H1 (cell line): ENCODE measurements around the gene DEPDC4. TPM values are rescaled to one million over a fixed set of nuclear protein-coding genes. Genes with fewer than 3 reads are reported as not detected.
A peak's percentile ranks its signal among the peaks of the same experiment; 100 is the strongest.

Experiments
- CTCF ChIA-PET: fragments of 300-600 bp; sonication (Branson Sonifier 250); formaldehyde crosslinking; loops from one replicate; lab custom pipeline; 2021; ENCODE audit not compliant: partially characterized antibody; lab: Charles Lee
- POLR2A ChIA-PET: fragments of 300-600 bp; sonication (Branson Sonifier 250); formaldehyde crosslinking; loops from one replicate; lab custom pipeline; 2021; ENCODE audit warnings: inconsistent platforms; ENCODE audit not compliant: partially characterized antibody; lab: Charles Lee
- DNase-seq, 2 experiments: peaks; one replicate each; pipeline versions ENCODE4 v3.0.0 to v3.0.0-alpha.2; 2010 to 2022; ENCODE audit warnings: low spot score in 2 of 2, low read depth in 1 of 2, mixed read lengths in 1 of 2
- FAIRE-seq: peaks from 2 replicates; lab custom pipeline; 2011; peaks lifted over from hg19 to GRCh38; lab: Jason Lieb, UNC
- H2AFZ ChIP-seq: 2 replicates; pipeline ENCODE4 v1.8.1; 2012; ENCODE audit warnings: low read length, inconsistent platforms
- H2AK5ac ChIP-seq: 2 replicates; pipeline ENCODE4 v1.6.1; 2013; ENCODE audit warnings: low read depth, low read length
- H2BK120ac ChIP-seq: replicated peaks from 2 replicates; pipeline ENCODE3; 2013; ENCODE audit warnings: low read depth, low read length, inconsistent platforms
- H2BK12ac ChIP-seq: 2 replicates; pipeline ENCODE4 v1.6.1; 2013; ENCODE audit warnings: low read depth, low read length
- H2BK15ac ChIP-seq: 2 replicates; pipeline ENCODE4 v1.6.1; 2013; ENCODE audit warnings: low read length
- H2BK20ac ChIP-seq: 2 replicates; pipeline ENCODE4 v1.6.1; 2013; ENCODE audit warnings: low read length
- H2BK5ac ChIP-seq: 2 replicates; pipeline ENCODE4 v1.6.1; 2013; ENCODE audit warnings: low read depth, low read length
- H3K14ac ChIP-seq: 2 replicates; pipeline ENCODE4 v1.6.1; 2013; ENCODE audit warnings: inconsistent platforms; ENCODE audit not compliant: insufficient read length
- H3K18ac ChIP-seq: 2 replicates; pipeline ENCODE4 v1.6.1; 2013; ENCODE audit warnings: low read length; ENCODE audit errors: extremely low read depth
- H3K23ac ChIP-seq: 2 replicates; pipeline ENCODE4 v1.6.1; 2013; ENCODE audit warnings: inconsistent platforms; ENCODE audit not compliant: insufficient read length
- H3K23me2 ChIP-seq: 2 replicates; pipeline ENCODE4 v1.6.1; 2013; ENCODE audit warnings: low read depth, low read length
- H3K27ac ChIP-seq: 2 replicates; pipeline ENCODE4 v1.6.1; 2011; ENCODE audit warnings: low read depth, low read length, inconsistent platforms
- H3K27me3 ChIP-seq, 4 experiments: replicated peaks in 1 of 4; 1 replicate in 1 of 4; 2 replicates in 3 of 4; pipeline versions ENCODE4 v1.6.1 to v1.8.1; 2011 to 2013; ENCODE audit warnings: low read length in 3 of 4, mild to moderate bottlenecking in 3 of 4, inconsistent platforms in 2 of 4, mixed read lengths in 2 of 4, moderate library complexity in 1 of 4; ENCODE audit not compliant: control insufficient read depth in 3 of 4, insufficient read depth in 3 of 4; ENCODE audit errors: extremely low read depth in 1 of 4
- H3K36me3 ChIP-seq, 4 experiments: 2 replicates each; pipeline versions ENCODE4 v1.6.1 to v1.8.1; 2011 to 2013; ENCODE audit warnings: mild to moderate bottlenecking in 4 of 4, low read length in 3 of 4, moderate library complexity in 2 of 4, control low read depth in 1 of 4, inconsistent platforms in 1 of 4; ENCODE audit not compliant: insufficient read depth in 4 of 4, control insufficient read depth in 2 of 4
- H3K4ac ChIP-seq: replicated peaks from 2 replicates; pipeline ENCODE3; 2013; ENCODE audit warnings: low read length, low read depth, mixed read lengths, inconsistent platforms; ENCODE audit not compliant: insufficient read length
- H3K4me1 ChIP-seq, 4 experiments: replicated peaks in 1 of 4; 1 replicate in 1 of 4; 2 replicates in 3 of 4; pipeline versions ENCODE4 v1.6.1 to v1.8.1; 2011 to 2013; ENCODE audit warnings: low read length in 3 of 4, inconsistent platforms in 2 of 4, mixed read lengths in 1 of 4; ENCODE audit not compliant: insufficient read depth in 4 of 4, control insufficient read depth in 3 of 4
- H3K4me2 ChIP-seq, 2 experiments: 2 replicates each; pipeline versions ENCODE4 v1.6.1 to v1.8.1; 2011 to 2013; ENCODE audit warnings: low read depth in 2 of 2, low read length in 2 of 2, control low read depth in 1 of 2, inconsistent platforms in 1 of 2, mild to moderate bottlenecking in 1 of 2; ENCODE audit not compliant: insufficient read depth in 1 of 2
- H3K4me3 ChIP-seq, 4 experiments: fragments of 200-600, 300-600 bp in 1 of 4; sonication (generic), shearing (Covaris generic), sonication (Bioruptor Twin) in 1 of 4; 2 replicates each; pipeline versions ENCODE4 v1.5.1 to v1.8.1; 2011 to 2016; ENCODE audit warnings: low read length in 4 of 4, low read depth in 3 of 4, control low read depth in 2 of 4, inconsistent platforms in 2 of 4, mild to moderate bottlenecking in 2 of 4, mixed read lengths in 1 of 4, moderate library complexity in 1 of 4; ENCODE audit not compliant: insufficient read depth in 2 of 4; ENCODE audit errors: extremely low read depth in 1 of 4
- H3K56ac ChIP-seq: replicated peaks from 2 replicates; pipeline ENCODE3; 2013; ENCODE audit warnings: low read depth, mild to moderate bottlenecking, mixed read lengths, low read length, inconsistent platforms; ENCODE audit not compliant: insufficient read length
- H3K79me1 ChIP-seq: 2 replicates; pipeline ENCODE4 v1.6.1; 2013; ENCODE audit warnings: low read depth, low read length, control low read depth
- H3K79me2 ChIP-seq, 2 experiments: 2 replicates each; pipeline versions ENCODE4 v1.6.1 to v1.8.1; 2012 to 2013; ENCODE audit warnings: low read length in 2 of 2, mild to moderate bottlenecking in 2 of 2, inconsistent platforms in 1 of 2; ENCODE audit not compliant: insufficient read depth in 2 of 2, control insufficient read depth in 1 of 2
- H3K9ac ChIP-seq, 4 experiments: replicated peaks in 1 of 4; 1 replicate in 1 of 4; 2 replicates in 3 of 4; pipeline versions ENCODE4 v1.6.1 to v1.8.1; 2011 to 2013; ENCODE audit warnings: low read depth in 3 of 4, low read length in 3 of 4, control low read depth in 2 of 4, mild to moderate bottlenecking in 2 of 4, moderate library complexity in 2 of 4, inconsistent platforms in 1 of 4; ENCODE audit errors: extremely low read depth in 1 of 4
- H3K9me3 ChIP-seq, 2 experiments: 2 replicates each; pipeline versions ENCODE4 v1.6.1 to v1.8.1; 2012 to 2013; ENCODE audit warnings: mild to moderate bottlenecking in 2 of 2, moderate library complexity in 2 of 2, control low read depth in 1 of 2, inconsistent platforms in 1 of 2, low read depth in 1 of 2, low read length in 1 of 2, mixed read lengths in 1 of 2; ENCODE audit not compliant: insufficient read depth in 2 of 2
- H4K20me1 ChIP-seq, 2 experiments: replicated peaks in 1 of 2; 2 replicates each; pipeline versions ENCODE3 to v1.8.1; 2011 to 2013; ENCODE audit warnings: inconsistent platforms in 2 of 2, low read length in 2 of 2, mild to moderate bottlenecking in 1 of 2; ENCODE audit not compliant: insufficient read depth in 2 of 2, control insufficient read depth in 1 of 2
- H4K5ac ChIP-seq: 2 replicates; pipeline ENCODE4 v1.6.1; 2013; ENCODE audit warnings: low read length, low read depth, mixed read lengths, inconsistent platforms; ENCODE audit not compliant: insufficient read length
- H4K8ac ChIP-seq: 2 replicates; pipeline ENCODE4 v1.8.0; 2013; ENCODE audit warnings: mild to moderate bottlenecking, moderate library complexity, low read length, inconsistent platforms; ENCODE audit not compliant: insufficient read depth; ENCODE audit errors: extremely low read depth
- H4K91ac ChIP-seq: replicated peaks from 2 replicates; pipeline ENCODE3; 2013; ENCODE audit warnings: low read length, mixed read lengths, inconsistent platforms; ENCODE audit not compliant: insufficient read length
- ASH2L ChIP-seq: fragments of 200-600, 300-600 bp; sonication (generic); IDR thresholded peaks from one replicate; pipeline ENCODE4 v1.7.1; 2017; ENCODE audit warnings: low read length
- ATF2 ChIP-seq: IDR thresholded peaks from 2 replicates; pipeline ENCODE4 v1.6.1; 2012; ENCODE audit warnings: low read length, inconsistent platforms
- BRCA1 ChIP-seq: IDR thresholded peaks from 2 replicates; pipeline ENCODE4 v1.6.1; 2012; ENCODE audit warnings: low read depth, low read length, improper control_type of control experiment
- CBX8 ChIP-seq: fragments of 300-800, 300-1000 bp; sonication (generic); IDR thresholded peaks from 2 replicates; pipeline ENCODE4 v1.7.1; 2016; ENCODE audit warnings: low read depth, low read length, borderline replicate concordance
- CHD1 ChIP-seq: IDR thresholded peaks from 2 replicates; pipeline ENCODE4 v1.6.1; 2012; ENCODE audit warnings: low read depth, low read length, improper control_type of control experiment
- CHD2 ChIP-seq: IDR thresholded peaks from 2 replicates; pipeline ENCODE4 v1.6.1; 2012; ENCODE audit warnings: low read length, improper control_type of control experiment
- POLR2A ChIP-seq, 2 experiments: IDR thresholded peaks; 1 replicate in 1 of 2; 2 replicates in 1 of 2; pipeline ENCODE4 v1.6.1; 2011; ENCODE audit warnings: low read depth in 2 of 2, low read length in 2 of 2, mild to moderate bottlenecking in 2 of 2; ENCODE audit errors: control extremely low read depth in 1 of 2
- SIRT6 ChIP-seq: IDR thresholded peaks from one replicate; pipeline ENCODE4 v1.7.1; 2012; ENCODE audit warnings: low read length, inconsistent platforms
- SRF ChIP-seq: IDR thresholded peaks from 2 replicates; pipeline ENCODE4 v1.6.1; 2011; ENCODE audit warnings: mild to moderate bottlenecking, low read depth, low read length, moderate library complexity
- TAF7 ChIP-seq: optimal IDR thresholded peaks from 2 replicates; pipeline ENCODE3; 2011; ENCODE audit warnings: low read depth, mild to moderate bottlenecking, inconsistent platforms, low read length, moderate library complexity, borderline replicate concordance
- TBP ChIP-seq: IDR thresholded peaks from 2 replicates; pipeline ENCODE4 v1.6.1; 2011; ENCODE audit warnings: low read depth, low read length, improper control_type of control experiment
- WGBS, 2 experiments: shearing (Covaris generic) in 1 of 2; methylation state at CpG; one replicate each; pipeline versions ENCODE4 v1.1.6 to v1.1.7; 2013 to 2015; ENCODE audit warnings: low lambda C conversion rate in 2 of 2, mixed read lengths in 2 of 2, inconsistent platforms in 1 of 2, low coverage in 1 of 2, missing lambda C conversion rate in 1 of 2; ENCODE audit not compliant: insufficient replicate concordance in 2 of 2, insufficient coverage in 1 of 2, insufficient read length in 1 of 2; ENCODE audit errors: extremely low coverage in 1 of 2, missing lambda C conversion rate in 1 of 2; 5-methylcytosine and 5-hydroxymethylcytosine counted together
- polyA plus RNA-seq, 7 experiments: library from polyadenylated mRNA; depleted of rRNA in 3 of 7; stranded (reverse) in 5 of 7; unstranded in 2 of 7; fragments of >200 nt in 5 of 7; fragments of 200-250 nt in 2 of 7; gene quantifications; 1 replicate in 5 of 7; 2 replicates in 1 of 7; 4 replicates in 1 of 7; pipeline versions ENCODE4 v1.2.1 to v1.2.3, GENCODE V29; 2011 to 2013; ENCODE audit warnings: missing spikeins in 2 of 7, mixed read lengths in 2 of 7
- total RNA-seq: library from RNA; stranded (reverse); fragmentation: NEBNext Ultra II Directional; extraction: Animal tissue kit (Norgen Biotek cat#: 25700); gene quantifications from 2 replicates; pipeline ENCODE4 v1.2.1, GENCODE V29; 2021

Gene DEPDC4
- total and polyA plus RNA-seq, 2 of the 8 experiments (the other 6 are each of a cell fraction or from before 2014, with no cell fraction given) = 0.80 to 3.8 TPM

DNA sequence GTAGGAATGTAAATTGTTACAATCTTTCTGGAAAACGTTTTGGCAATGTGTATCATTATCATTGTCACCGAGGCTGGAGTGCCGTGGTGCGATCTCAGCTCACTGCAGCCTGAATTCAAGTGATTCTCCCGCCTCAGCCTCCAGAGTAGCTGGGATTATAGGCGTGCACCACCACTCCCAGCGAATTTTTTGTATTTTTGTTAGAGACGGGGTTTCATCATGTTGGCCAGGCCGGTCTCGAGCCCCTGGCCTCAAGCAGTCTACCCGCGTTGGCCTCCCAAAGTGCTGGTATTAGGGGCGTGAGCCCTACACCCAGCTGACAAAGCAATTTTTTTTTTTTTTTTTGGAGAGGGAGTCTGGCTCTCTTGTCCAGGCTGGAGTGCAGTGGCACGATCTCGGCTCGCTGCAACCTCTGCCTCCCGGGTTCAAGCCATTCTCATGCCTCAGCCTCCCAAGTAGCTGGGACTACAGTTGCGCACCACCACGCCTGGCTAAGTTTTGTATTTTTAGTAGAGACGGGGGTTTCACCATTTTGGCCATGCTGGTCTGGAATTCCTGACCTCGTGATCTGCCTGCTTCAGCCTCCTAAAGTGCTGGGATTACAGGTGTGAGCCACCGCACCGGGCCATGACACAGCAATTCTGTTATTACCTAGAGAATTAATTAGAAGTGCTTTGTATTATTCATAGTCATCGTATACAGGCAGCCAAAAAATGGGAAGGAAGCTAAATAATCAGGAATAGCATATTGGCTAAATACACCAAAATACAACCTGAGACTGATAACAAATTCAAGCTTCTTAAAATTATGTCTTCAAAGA lies 65.1 kb downstream of the DEPDC4 start:
- Histone ChIP-seq H3K4ac (no peak overlapping the region), H3K4me3 (peak overlapping the region; percentile 77 to 99 (median 94); a peak in 5 of 8 replicates), H3K9me3 (no peaks in the 10 kb centered on the region), H2AK5ac (no peak overlapping the region), H4K91ac (no peak overlapping the region), H2BK5ac (no peak overlapping the region), H3K9ac (no peak overlapping the region), H2BK20ac (no peak overlapping the region), H2BK15ac (no peak overlapping the region), H3K4me2 (peak overlapping the region; percentile 91 to 94), H2BK12ac (no peak overlapping the region), H3K14ac (no peak overlapping the region), H3K27ac (no peak overlapping the region), H4K20me1 (no peaks in the 10 kb centered on the region), H3K79me2 (peaks cover 0 to 33% of the 10 kb centered on the region in 2 experiments; a peak in 3 of 4 replicates), H2AFZ (no peak overlapping the region), H3K18ac (no peak overlapping the region), H3K4me1 (peaks cover 0 to 3% (median 0%) of the 10 kb centered on the region in 4 experiments; a peak in 2 of 7 replicates), H4K8ac (no peak overlapping the region; the same call in 1 of the 2 replicates), H2BK120ac (no peak overlapping the region), H3K27me3 (no peaks in the 10 kb centered on the region), H3K56ac (no peak overlapping the region), H4K5ac (no peak overlapping the region), H3K36me3 (peaks cover 0 to 17% (median 2%) of the 10 kb centered on the region in 4 experiments; a peak in 3 of 8 replicates), H3K79me1 (no peaks in the 10 kb centered on the region), H3K23ac (no peak overlapping the region), H3K23me2 (peaks cover 9% of the 10 kb centered on the region; the same call in 1 of the 2 replicates)
- DNase-seq (no peak), FAIRE-seq (no peak)
- CTCF ChIA-PET = interaction anchor here (0.9 to 2.3 kb wide), 8 partner anchors 10 to 77 kb away, joined by 3 to 16 read pairs (median 4); no protein-coding TSS in a partner anchor
- WGBS, 2 experiments = 88% methylated on average over 24 of the region's 24 CpGs; no CpG with 5 or more reads in 1 of the 2 experiments
- POLR2A ChIA-PET = interaction anchor here (0.7 to 3.5 kb wide), 4 partner anchors 17 to 789 kb away, joined by 3 to 19 read pairs (median 5); no protein-coding TSS in a partner anchor
- TF ChIP-seq TBP = no peak
- TF ChIP-seq BRCA1 = no peak
- TF ChIP-seq SRF = no peak
- TF ChIP-seq TAF7 = no peak
- TF ChIP-seq POLR2A (IDR thresholded peaks at IDR 0.05; ENCODE audit: control extremely low read depth in 1 of 2, low read depth in 2 of 2, low read length in 2 of 2) = no peak
- no peak for TF ChIP-seq ASH2L
- TF ChIP-seq CHD2 = no peak
- no peak for TF ChIP-seq CHD1
- no peak for TF ChIP-seq SIRT6
- TF ChIP-seq CBX8 = no peak
- no peak for TF ChIP-seq ATF2
